ENCODE measurements around the gene CSK. TPM values are rescaled to one million over a fixed set of nuclear protein-coding genes. Genes with fewer than 3 reads are reported as not detected.
A peak's percentile ranks its signal among the peaks of the same experiment; 100 is the strongest.

The CSK gene
- total and polyA plus RNA-seq, 2 of the 8 experiments (the other 6 are each of a cell fraction or from before 2014, with no cell fraction given), result 13.7 to 50.2 TPM

DNA sequence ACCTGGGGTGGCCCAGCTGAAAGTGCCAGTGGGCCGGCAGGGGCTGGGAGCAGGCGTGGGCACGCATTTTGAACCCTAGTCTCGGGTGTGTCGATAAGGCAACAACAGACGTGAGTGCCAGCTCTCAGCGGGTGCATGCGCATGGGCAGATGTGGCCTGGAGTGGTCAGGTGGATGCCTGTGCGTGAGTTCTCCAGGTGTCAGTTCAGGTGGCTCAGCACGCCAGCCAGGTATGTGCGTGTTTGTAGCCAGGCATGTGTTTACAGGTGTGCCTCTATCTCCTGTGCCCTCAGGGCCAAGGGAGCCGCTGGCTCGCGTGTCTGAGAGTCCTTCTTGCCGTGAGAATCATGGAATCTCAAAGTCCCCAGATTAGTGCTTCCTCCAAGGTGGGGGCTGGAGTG, 18.5 kb upstream of the CSK start:
- DNase-seq (ENCODE audit: low read depth in 1 of 2, low spot score in 2 of 2) (no peak), FAIRE-seq (no peak)
- H3K9ac ChIP-seq (replicated peaks in 1 of 4; ENCODE audit: extremely low read depth in 1 of 4, low read depth in 3 of 4, low read length in 3 of 4), result no peak overlapping the region
- H3K23me2 ChIP-seq (ENCODE audit: low read depth, low read length), result no peaks in the 10 kb centered on the region; the same call in 1 of the 2 replicates
- H4K91ac ChIP-seq (replicated peaks; ENCODE audit: insufficient read length, low read length), result peak overlapping the region; percentile 49
- H3K18ac ChIP-seq (ENCODE audit: extremely low read depth, low read length), result no peak overlapping the region
- no peak overlapping the region for H3K14ac ChIP-seq (ENCODE audit: insufficient read length)
- no peak overlapping the region for H3K23ac ChIP-seq (ENCODE audit: insufficient read length)
- H2BK5ac ChIP-seq (ENCODE audit: low read depth, low read length), result peak overlapping the region; percentile 78
- no peak overlapping the region for H4K5ac ChIP-seq (ENCODE audit: insufficient read length, low read depth, low read length)
- H2AFZ ChIP-seq (ENCODE audit: low read length), result no peak overlapping the region
- peaks cover 0 to 8% (median 3%) of the 10 kb centered on the region in 4 experiments; a peak in 4 of 7 replicates for H3K4me1 ChIP-seq (replicated peaks in 1 of 4; ENCODE audit: control insufficient read depth in 3 of 4, insufficient read depth in 4 of 4, low read length in 3 of 4)
- H2BK15ac ChIP-seq (ENCODE audit: low read length), result peak overlapping the region; percentile 99
- H4K20me1 ChIP-seq (replicated peaks in 1 of 2; ENCODE audit: control insufficient read depth in 1 of 2, insufficient read depth in 2 of 2, low read length in 2 of 2), result no peaks in the 10 kb centered on the region
- H3K79me1 ChIP-seq (ENCODE audit: low read depth, low read length), result no peaks in the 10 kb centered on the region
- H4K8ac ChIP-seq (ENCODE audit: extremely low read depth, insufficient read depth, low read length), result no peak overlapping the region
- TF ChIP-seq, protein P1, sequence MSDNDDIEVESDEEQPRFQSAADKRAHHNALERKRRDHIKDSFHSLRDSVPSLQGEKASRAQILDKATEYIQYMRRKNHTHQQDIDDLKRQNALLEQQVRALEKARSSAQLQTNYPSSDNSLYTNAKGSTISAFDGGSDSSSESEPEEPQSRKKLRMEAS (IDR thresholded peaks at IDR 0.05), result no peak
- TF ChIP-seq FOSL1 (IDR thresholded peaks at IDR 0.05; ENCODE audit: insufficient read depth, low read depth, low read length) (no peak), RFX5 (IDR thresholded peaks at IDR 0.05; ENCODE audit: borderline replicate concordance, low read depth, low read length) (no peak), CTBP2 (IDR thresholded peaks at IDR 0.05; ENCODE audit: borderline replicate concordance, insufficient read depth, insufficient read length, low read length) (no peak), SIN3A (conservative IDR thresholded peaks at IDR 0.05 in 1 of 2, IDR thresholded peaks at IDR 0.05 in 1 of 2; ENCODE audit: low read depth in 1 of 2, low read length in 2 of 2) (no peak), EP300 (IDR thresholded peaks at IDR 0.05; ENCODE audit: borderline replicate concordance in 1 of 2, low read depth in 2 of 2, low read length in 2 of 2) (no peak), GTF2F1 (IDR thresholded peaks at IDR 0.05; ENCODE audit: borderline replicate concordance, low read depth, low read length) (no peak), TCF12 (IDR thresholded peaks at IDR 0.05; ENCODE audit: low read depth, low read length) (no peak)
- no peaks in the 10 kb centered on the region; a peak in 1 of 7 replicates for H3K27me3 ChIP-seq (replicated peaks in 1 of 4; ENCODE audit: control insufficient read depth in 3 of 4, extremely low read depth in 1 of 4, insufficient read depth in 3 of 4, low read length in 3 of 4)
- WGBS, 2 experiments (ENCODE audit: extremely low coverage in 1 of 2, insufficient coverage in 1 of 2, insufficient read length in 1 of 2, insufficient replicate concordance in 2 of 2, low coverage in 1 of 2, low lambda C conversion rate in 2 of 2, missing lambda C conversion rate in 1 of 2), result 91% methylated on average over 15 of the region's 15 CpGs; no CpG with 5 or more reads in 1 of the 2 experiments
- no peak overlapping the region for H2AK5ac ChIP-seq (ENCODE audit: low read depth, low read length)
- CTCF ChIA-PET (ENCODE audit: partially characterized antibody), result interaction anchor here (1.0 to 53.7 kb wide), 11 partner anchors 9 to 545 kb away, joined by 3 to 1439 read pairs (median 4); partner anchors contain the start of genes CLK3 and CYP1A2
- no peak overlapping the region for H3K56ac ChIP-seq (replicated peaks; ENCODE audit: insufficient read length, low read depth, low read length)
- no peak overlapping the region for H3K27ac ChIP-seq (ENCODE audit: low read depth, low read length)
- no peaks in the 10 kb centered on the region for H3K79me2 ChIP-seq (ENCODE audit: control insufficient read depth in 1 of 2, insufficient read depth in 2 of 2, low read length in 2 of 2)
- POLR2A ChIA-PET (ENCODE audit: partially characterized antibody), result interaction anchor here (1.0 to 5.9 kb wide), 10 partner anchors 7 to 147 kb away, joined by 3 to 81 read pairs (median 4); partner anchors contain the start of genes CLK3 and CYP1A1
- no peak overlapping the region for H3K4me3 ChIP-seq (ENCODE audit: extremely low read depth in 1 of 4, insufficient read depth in 2 of 4, low read depth in 3 of 4, low read length in 4 of 4)
- no peak overlapping the region for H2BK20ac ChIP-seq (ENCODE audit: low read length)
- peak overlapping the region; percentile 87; the same call in 1 of the 2 replicates for H2BK12ac ChIP-seq (ENCODE audit: low read depth, low read length)
- no peaks in the 10 kb centered on the region for H3K36me3 ChIP-seq (ENCODE audit: control insufficient read depth in 2 of 4, insufficient read depth in 4 of 4, low read length in 3 of 4)
- H3K4ac ChIP-seq (replicated peaks; ENCODE audit: insufficient read length, low read depth, low read length), result no peak overlapping the region
- no peak overlapping the region for H2BK120ac ChIP-seq (replicated peaks; ENCODE audit: low read depth, low read length)
- no peak overlapping the region for H3K4me2 ChIP-seq (ENCODE audit: insufficient read depth in 1 of 2, low read depth in 2 of 2, low read length in 2 of 2)
- H3K9me3 ChIP-seq (ENCODE audit: insufficient read depth in 2 of 2, low read depth in 1 of 2, low read length in 1 of 2), result no peaks in the 10 kb centered on the region
